HepG2 (cell line): ENCODE results near the gene STX12.

Experiments
- BRD4 ChIP-seq: sonication (generic); formaldehyde crosslinking; IDR thresholded peaks from 2 replicates; pipeline ENCODE4 v1.4.0; 2020; ENCODE audit warnings: missing genetic modification reagents
- CEBPB ChIP-seq: IDR thresholded peaks from 2 replicates; pipeline ENCODE4 v1.6.1; 2011; ENCODE audit warnings: low read depth, low read length, improper control_type of control experiment, borderline replicate concordance
- CTCF ChIP-seq: sonication (generic); formaldehyde crosslinking; IDR thresholded peaks from 2 replicates; pipeline ENCODE4 v1.5.0; 2020; ENCODE audit warnings: mild to moderate bottlenecking, missing genetic modification reagents, moderate library complexity
- ETV6 ChIP-seq: sonication (generic); formaldehyde crosslinking; conservative IDR thresholded peaks from 2 replicates; pipeline ENCODE4 v1.4.0; 2020; ENCODE audit warnings: missing genetic modification reagents
- FOSL1 ChIP-seq: sonication (generic); formaldehyde crosslinking; IDR thresholded peaks from 2 replicates; pipeline ENCODE4 v1.9.0; 2021; ENCODE audit warnings: missing genetic modification reagents, borderline replicate concordance
- POLR2AphosphoS2 ChIP-seq: IDR thresholded peaks from 2 replicates; pipeline ENCODE4 v1.6.1; 2011; ENCODE audit warnings: low read depth, low read length, improper control_type of control experiment
- THAP8 ChIP-seq: sonication (generic); formaldehyde crosslinking; IDR thresholded peaks from 2 replicates; pipeline ENCODE4 v1.5.1; 2020; ENCODE audit warnings: missing genetic modification reagents, mild to moderate bottlenecking, borderline replicate concordance
- ZBTB1 ChIP-seq: sonication (generic); formaldehyde crosslinking; IDR thresholded peaks from 2 replicates; pipeline ENCODE4 v1.4.0; 2020; ENCODE audit warnings: missing genetic modification reagents, borderline replicate concordance
- TF ChIP-seq, protein P1 (sequence below): sonication (generic); formaldehyde crosslinking; conservative IDR thresholded peaks from 2 replicates; pipeline ENCODE4 v1.5.0; 2020; ENCODE audit warnings: missing genetic modification reagents

DNA sequence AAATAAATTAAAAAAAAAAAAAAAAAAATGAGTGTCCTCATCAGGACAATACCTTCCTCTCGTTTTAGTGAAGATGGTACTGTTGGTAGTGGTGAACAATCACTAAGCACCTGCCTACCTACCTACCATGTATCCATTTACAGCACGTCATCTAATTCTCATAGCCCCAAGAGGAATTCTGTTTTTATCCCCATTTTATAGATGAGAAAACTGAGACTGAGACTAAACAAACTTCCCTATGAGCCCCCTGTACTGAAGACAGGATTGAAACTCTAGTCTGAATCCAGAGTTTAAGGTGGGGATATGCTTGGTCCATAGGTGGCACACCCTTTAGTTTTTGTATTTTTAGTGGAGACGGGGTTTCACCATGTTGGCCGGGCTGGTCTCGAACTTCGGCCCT, 82.1 kb downstream of the STX12 start:
- TF ChIP-seq BRD4 (no peak), CTCF (CRISPR knock-in tag) (no peak), ZBTB1 (CRISPR knock-in tag) (no peak), POLR2AphosphoS2 (no peak), FOSL1 (CRISPR knock-in tag) (no peak), ETV6 (CRISPR knock-in tag) (no peak), CEBPB (no peak), THAP8 (CRISPR knock-in tag) (no peak)
- TF ChIP-seq, protein P1, sequence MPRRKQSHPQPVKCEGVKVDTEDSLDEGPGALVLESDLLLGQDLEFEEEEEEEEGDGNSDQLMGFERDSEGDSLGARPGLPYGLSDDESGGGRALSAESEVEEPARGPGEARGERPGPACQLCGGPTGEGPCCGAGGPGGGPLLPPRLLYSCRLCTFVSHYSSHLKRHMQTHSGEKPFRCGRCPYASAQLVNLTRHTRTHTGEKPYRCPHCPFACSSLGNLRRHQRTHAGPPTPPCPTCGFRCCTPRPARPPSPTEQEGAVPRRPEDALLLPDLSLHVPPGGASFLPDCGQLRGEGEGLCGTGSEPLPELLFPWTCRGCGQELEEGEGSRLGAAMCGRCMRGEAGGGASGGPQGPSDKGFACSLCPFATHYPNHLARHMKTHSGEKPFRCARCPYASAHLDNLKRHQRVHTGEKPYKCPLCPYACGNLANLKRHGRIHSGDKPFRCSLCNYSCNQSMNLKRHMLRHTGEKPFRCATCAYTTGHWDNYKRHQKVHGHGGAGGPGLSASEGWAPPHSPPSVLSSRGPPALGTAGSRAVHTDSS (CRISPR knock-in tag), result no peak
